ENCODE measurements around the gene MALT1. TPM values are rescaled to one million over a fixed set of nuclear protein-coding genes. Genes with fewer than 3 reads are reported as not detected.

MALT1 gene
- total and polyA plus RNA-seq, 2 experiments from 2014 or later: 5.2 to 18.8 TPM

- Mint-ChIP-seq H3K27ac (no peak overlapping the region), H3K4me1 (no peaks in the 10 kb centered on the region), H3K4me3 (no peak overlapping the region), H3K9me3 (no peaks in the 10 kb centered on the region), H3K36me3 (ENCODE audit: low read depth) (no peaks in the 10 kb centered on the region; the same call in 1 of the 3 replicates), H3K27me3 (ENCODE audit: insufficient read depth, low read depth, poor library complexity) (no peaks in the 10 kb centered on the region)
- Histone ChIP-seq H2AFZ (no peak overlapping the region), H3F3A (replicated peaks; ENCODE audit: low read depth) (no peaks in the 10 kb centered on the region), H3K36me3 (ENCODE audit: insufficient read depth) (0 out of 2 replicates have a peak, but pooled peaks cover 10% of the 10 kb centered on the region), H3K79me2 (replicated peaks; ENCODE audit: insufficient read depth) (no peaks in the 10 kb centered on the region), H4K20me1 (replicated peaks; ENCODE audit: insufficient read depth) (no peaks in the 10 kb centered on the region), H3K9me2 (ENCODE audit: insufficient read depth) (no peaks in the 10 kb centered on the region), H3K27me3 (ENCODE audit: insufficient read depth) (no peaks in the 10 kb centered on the region), H3K4me2 (no peak overlapping the region), H3K4me1 (ENCODE audit: insufficient read depth) (no peaks in the 10 kb centered on the region), H3K4me3 (no peak overlapping the region), H3K27ac (ENCODE audit: low read depth) (no peak overlapping the region)
- ATAC-seq: no peak
- no peak for DNase-seq (ENCODE audit: low spot score)
- TF ChIP-seq, protein P1, sequence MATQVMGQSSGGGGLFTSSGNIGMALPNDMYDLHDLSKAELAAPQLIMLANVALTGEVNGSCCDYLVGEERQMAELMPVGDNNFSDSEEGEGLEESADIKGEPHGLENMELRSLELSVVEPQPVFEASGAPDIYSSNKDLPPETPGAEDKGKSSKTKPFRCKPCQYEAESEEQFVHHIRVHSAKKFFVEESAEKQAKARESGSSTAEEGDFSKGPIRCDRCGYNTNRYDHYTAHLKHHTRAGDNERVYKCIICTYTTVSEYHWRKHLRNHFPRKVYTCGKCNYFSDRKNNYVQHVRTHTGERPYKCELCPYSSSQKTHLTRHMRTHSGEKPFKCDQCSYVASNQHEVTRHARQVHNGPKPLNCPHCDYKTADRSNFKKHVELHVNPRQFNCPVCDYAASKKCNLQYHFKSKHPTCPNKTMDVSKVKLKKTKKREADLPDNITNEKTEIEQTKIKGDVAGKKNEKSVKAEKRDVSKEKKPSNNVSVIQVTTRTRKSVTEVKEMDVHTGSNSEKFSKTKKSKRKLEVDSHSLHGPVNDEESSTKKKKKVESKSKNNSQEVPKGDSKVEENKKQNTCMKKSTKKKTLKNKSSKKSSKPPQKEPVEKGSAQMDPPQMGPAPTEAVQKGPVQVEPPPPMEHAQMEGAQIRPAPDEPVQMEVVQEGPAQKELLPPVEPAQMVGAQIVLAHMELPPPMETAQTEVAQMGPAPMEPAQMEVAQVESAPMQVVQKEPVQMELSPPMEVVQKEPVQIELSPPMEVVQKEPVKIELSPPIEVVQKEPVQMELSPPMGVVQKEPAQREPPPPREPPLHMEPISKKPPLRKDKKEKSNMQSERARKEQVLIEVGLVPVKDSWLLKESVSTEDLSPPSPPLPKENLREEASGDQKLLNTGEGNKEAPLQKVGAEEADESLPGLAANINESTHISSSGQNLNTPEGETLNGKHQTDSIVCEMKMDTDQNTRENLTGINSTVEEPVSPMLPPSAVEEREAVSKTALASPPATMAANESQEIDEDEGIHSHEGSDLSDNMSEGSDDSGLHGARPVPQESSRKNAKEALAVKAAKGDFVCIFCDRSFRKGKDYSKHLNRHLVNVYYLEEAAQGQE (IDR thresholded peaks at IDR 0.05; ENCODE audit: unreplicated experiment): no peak
- TF ChIP-seq STAT1 (IDR thresholded peaks at IDR 0.05; ENCODE audit: unreplicated experiment) (no peak), ZNF114 (CRISPR knock-in tag; IDR thresholded peaks at IDR 0.05) (no peak), ETS1 (IDR thresholded peaks at IDR 0.05) (no peak), NANOG (IDR thresholded peaks at IDR 0.05; ENCODE audit: borderline replicate concordance) (no peak), EZH2 (IDR thresholded peaks at IDR 0.05; ENCODE audit: low read depth, unreplicated experiment) (no peak), CREB1 (CRISPR knock-in tag; IDR thresholded peaks at IDR 0.05; ENCODE audit: low read depth) (no peak), POLR2AphosphoS5 (IDR thresholded peaks at IDR 0.05; ENCODE audit: low read depth) (no peak), ZNF331 (CRISPR knock-in tag; IDR thresholded peaks at IDR 0.05; ENCODE audit: low read depth) (no peak), JUNB (IDR thresholded peaks at IDR 0.05; ENCODE audit: unreplicated experiment) (no peak)
- TF ChIP-seq, protein P2, sequence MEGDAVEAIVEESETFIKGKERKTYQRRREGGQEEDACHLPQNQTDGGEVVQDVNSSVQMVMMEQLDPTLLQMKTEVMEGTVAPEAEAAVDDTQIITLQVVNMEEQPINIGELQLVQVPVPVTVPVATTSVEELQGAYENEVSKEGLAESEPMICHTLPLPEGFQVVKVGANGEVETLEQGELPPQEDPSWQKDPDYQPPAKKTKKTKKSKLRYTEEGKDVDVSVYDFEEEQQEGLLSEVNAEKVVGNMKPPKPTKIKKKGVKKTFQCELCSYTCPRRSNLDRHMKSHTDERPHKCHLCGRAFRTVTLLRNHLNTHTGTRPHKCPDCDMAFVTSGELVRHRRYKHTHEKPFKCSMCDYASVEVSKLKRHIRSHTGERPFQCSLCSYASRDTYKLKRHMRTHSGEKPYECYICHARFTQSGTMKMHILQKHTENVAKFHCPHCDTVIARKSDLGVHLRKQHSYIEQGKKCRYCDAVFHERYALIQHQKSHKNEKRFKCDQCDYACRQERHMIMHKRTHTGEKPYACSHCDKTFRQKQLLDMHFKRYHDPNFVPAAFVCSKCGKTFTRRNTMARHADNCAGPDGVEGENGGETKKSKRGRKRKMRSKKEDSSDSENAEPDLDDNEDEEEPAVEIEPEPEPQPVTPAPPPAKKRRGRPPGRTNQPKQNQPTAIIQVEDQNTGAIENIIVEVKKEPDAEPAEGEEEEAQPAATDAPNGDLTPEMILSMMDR (conservative IDR thresholded peaks at IDR 0.05; ENCODE audit: low read depth in 2 of 2): no peak
- TF ChIP-seq, protein P3, sequence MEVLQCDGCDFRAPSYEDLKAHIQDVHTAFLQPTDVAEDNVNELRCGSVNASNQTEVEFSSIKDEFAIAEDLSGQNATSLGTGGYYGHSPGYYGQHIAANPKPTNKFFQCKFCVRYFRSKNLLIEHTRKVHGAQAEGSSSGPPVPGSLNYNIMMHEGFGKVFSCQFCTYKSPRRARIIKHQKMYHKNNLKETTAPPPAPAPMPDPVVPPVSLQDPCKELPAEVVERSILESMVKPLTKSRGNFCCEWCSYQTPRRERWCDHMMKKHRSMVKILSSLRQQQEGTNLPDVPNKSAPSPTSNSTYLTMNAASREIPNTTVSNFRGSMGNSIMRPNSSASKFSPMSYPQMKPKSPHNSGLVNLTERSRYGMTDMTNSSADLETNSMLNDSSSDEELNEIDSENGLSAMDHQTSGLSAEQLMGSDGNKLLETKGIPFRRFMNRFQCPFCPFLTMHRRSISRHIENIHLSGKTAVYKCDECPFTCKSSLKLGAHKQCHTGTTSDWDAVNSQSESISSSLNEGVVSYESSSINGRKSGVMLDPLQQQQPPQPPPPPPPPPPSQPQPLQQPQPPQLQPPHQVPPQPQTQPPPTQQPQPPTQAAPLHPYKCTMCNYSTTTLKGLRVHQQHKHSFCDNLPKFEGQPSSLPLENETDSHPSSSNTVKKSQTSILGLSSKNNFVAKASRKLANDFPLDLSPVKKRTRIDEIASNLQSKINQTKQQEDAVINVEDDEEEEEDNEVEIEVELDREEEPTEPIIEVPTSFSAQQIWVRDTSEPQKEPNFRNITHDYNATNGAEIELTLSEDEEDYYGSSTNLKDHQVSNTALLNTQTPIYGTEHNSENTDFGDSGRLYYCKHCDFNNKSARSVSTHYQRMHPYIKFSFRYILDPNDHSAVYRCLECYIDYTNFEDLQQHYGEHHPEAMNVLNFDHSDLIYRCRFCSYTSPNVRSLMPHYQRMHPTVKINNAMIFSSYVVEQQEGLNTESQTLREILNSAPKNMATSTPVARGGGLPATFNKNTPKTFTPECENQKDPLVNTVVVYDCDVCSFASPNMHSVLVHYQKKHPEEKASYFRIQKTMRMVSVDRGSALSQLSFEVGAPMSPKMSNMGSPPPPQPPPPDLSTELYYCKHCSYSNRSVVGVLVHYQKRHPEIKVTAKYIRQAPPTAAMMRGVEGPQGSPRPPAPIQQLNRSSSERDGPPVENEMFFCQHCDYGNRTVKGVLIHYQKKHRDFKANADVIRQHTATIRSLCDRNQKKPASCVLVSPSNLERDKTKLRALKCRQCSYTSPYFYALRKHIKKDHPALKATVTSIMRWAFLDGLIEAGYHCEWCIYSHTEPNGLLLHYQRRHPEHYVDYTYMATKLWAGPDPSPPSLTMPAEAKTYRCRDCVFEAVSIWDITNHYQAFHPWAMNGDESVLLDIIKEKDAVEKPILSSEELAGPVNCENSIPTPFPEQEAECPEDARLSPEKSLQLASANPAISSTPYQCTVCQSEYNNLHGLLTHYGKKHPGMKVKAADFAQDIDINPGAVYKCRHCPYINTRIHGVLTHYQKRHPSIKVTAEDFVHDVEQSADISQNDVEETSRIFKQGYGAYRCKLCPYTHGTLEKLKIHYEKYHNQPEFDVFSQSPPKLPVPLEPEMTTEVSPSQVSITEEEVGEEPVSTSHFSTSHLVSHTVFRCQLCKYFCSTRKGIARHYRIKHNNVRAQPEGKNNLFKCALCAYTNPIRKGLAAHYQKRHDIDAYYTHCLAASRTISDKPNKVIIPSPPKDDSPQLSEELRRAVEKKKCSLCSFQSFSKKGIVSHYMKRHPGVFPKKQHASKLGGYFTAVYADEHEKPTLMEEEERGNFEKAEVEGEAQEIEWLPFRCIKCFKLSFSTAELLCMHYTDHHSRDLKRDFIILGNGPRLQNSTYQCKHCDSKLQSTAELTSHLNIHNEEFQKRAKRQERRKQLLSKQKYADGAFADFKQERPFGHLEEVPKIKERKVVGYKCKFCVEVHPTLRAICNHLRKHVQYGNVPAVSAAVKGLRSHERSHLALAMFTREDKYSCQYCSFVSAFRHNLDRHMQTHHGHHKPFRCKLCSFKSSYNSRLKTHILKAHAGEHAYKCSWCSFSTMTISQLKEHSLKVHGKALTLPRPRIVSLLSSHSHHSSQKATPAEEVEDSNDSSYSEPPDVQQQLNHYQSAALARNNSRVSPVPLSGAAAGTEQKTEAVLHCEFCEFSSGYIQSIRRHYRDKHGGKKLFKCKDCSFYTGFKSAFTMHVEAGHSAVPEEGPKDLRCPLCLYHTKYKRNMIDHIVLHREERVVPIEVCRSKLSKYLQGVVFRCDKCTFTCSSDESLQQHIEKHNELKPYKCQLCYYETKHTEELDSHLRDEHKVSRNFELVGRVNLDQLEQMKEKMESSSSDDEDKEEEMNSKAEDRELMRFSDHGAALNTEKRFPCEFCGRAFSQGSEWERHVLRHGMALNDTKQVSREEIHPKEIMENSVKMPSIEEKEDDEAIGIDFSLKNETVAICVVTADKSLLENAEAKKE (CRISPR knock-in tag; IDR thresholded peaks at IDR 0.05): no peak
These were observed 67.1 kb downstream of the MALT1 start for GRCh38 chr18:58738322-58738721.
